GM23338 (cell line): ENCODE measurements around the gene DCLK1. TPM values are rescaled to one million over a fixed set of nuclear protein-coding genes. Genes with fewer than 3 reads are reported as not detected.

Source experiments
- ATAC-seq: fragments of 200-7000 bp; cut with Tn5 transposase; 3 replicates; pipeline ENCODE4 v1.9.1; 2020
- DNase-seq: peaks from one replicate; pipeline ENCODE4 v3.0.0-alpha.2; 2015; ENCODE audit warnings: low spot score
- H2AFZ ChIP-seq: fragments of 200-600 bp; sonication (generic); 2 replicates; pipeline ENCODE4 v1.8.0; 2016; ENCODE audit warnings: antibody characterized with exemption, mild to moderate bottlenecking, moderate library complexity
- H3F3A ChIP-seq: fragments of 200-600 bp; sonication (generic); replicated peaks from 2 replicates; pipeline ENCODE4 v1.8.0; 2017; ENCODE audit warnings: antibody characterized with exemption, mixed run types, low read depth
- H3K27ac ChIP-seq: fragments of 200-600 bp; sonication (generic); 2 replicates; pipeline ENCODE4 v1.6.1; 2016; ENCODE audit warnings: low read depth
- H3K27me3 ChIP-seq: fragments of 200-600 bp; sonication (generic); 2 replicates; pipeline ENCODE4 v1.8.0; 2016; ENCODE audit warnings: mild to moderate bottlenecking, mixed run types, moderate library complexity; ENCODE audit not compliant: insufficient read depth
- H3K36me3 ChIP-seq: fragments of 200-600 bp; sonication (generic); 2 replicates; pipeline ENCODE4 v1.8.0; 2016; ENCODE audit warnings: mild to moderate bottlenecking; ENCODE audit not compliant: insufficient read depth
- H3K4me1 ChIP-seq: fragments of 200-600 bp; sonication (generic); 2 replicates; pipeline ENCODE4 v1.8.0; 2016; ENCODE audit warnings: mild to moderate bottlenecking, moderate library complexity; ENCODE audit not compliant: insufficient read depth
- H3K4me2 ChIP-seq: fragments of 200-600 bp; sonication (generic); 2 replicates; pipeline ENCODE4 v1.7.1; 2017; ENCODE audit warnings: mixed run types
- H3K4me3 ChIP-seq: fragments of 200-600 bp; sonication (generic); 2 replicates; pipeline ENCODE4 v1.6.1; 2016; ENCODE audit warnings: mixed run types
- H3K79me2 ChIP-seq: fragments of 200-600 bp; sonication (generic); replicated peaks from 2 replicates; pipeline ENCODE4 v1.8.0; 2017; ENCODE audit warnings: mild to moderate bottlenecking; ENCODE audit not compliant: insufficient read depth
- H3K9me2 ChIP-seq: fragments of 200-600 bp; sonication (generic); 2 replicates; pipeline ENCODE4 v1.8.0; 2017; ENCODE audit not compliant: insufficient read depth
- H4K20me1 ChIP-seq: fragments of 200-600 bp; sonication (generic); replicated peaks from 2 replicates; pipeline ENCODE4 v1.8.0; 2017; ENCODE audit warnings: mild to moderate bottlenecking; ENCODE audit not compliant: insufficient read depth
- H3K27ac Mint-ChIP-seq: 2 replicates; pipeline ENCODE4 v1.8.0; 2020; ENCODE audit warnings: inconsistent platforms, mild to moderate bottlenecking, moderate library complexity, mixed read lengths
- H3K27me3 Mint-ChIP-seq: 3 replicates; pipeline ENCODE4 v1.8.0; 2022; ENCODE audit warnings: low read depth, mild to moderate bottlenecking, moderate library complexity, mixed read lengths, inconsistent platforms; ENCODE audit not compliant: insufficient read depth, poor library complexity
- H3K36me3 Mint-ChIP-seq: 3 replicates; pipeline ENCODE4 v1.8.0; 2021; ENCODE audit warnings: low read depth, mild to moderate bottlenecking, inconsistent platforms, moderate library complexity, mixed read lengths
- H3K4me1 Mint-ChIP-seq: 3 replicates; pipeline ENCODE4 v1.8.0; 2020; ENCODE audit warnings: mild to moderate bottlenecking, inconsistent platforms, mixed read lengths
- H3K4me3 Mint-ChIP-seq: 3 replicates; pipeline ENCODE4 v1.8.0; 2021; ENCODE audit warnings: moderate library complexity, mild to moderate bottlenecking, inconsistent platforms, mixed read lengths
- H3K9me3 Mint-ChIP-seq: 3 replicates; pipeline ENCODE4 v1.8.0; 2020; ENCODE audit warnings: moderate library complexity, mild to moderate bottlenecking, inconsistent platforms, mixed read lengths
- CREB1 ChIP-seq: fragments of 250-450 bp; sonication (Bioruptor Pico); IDR thresholded peaks from 2 replicates; pipeline ENCODE4 v1.5.0; 2020; ENCODE audit warnings: low read depth, mild to moderate bottlenecking, moderate library complexity
- EZH2 ChIP-seq: fragments of 200-600 bp; sonication (generic); IDR thresholded peaks from one replicate; pipeline ENCODE4 v1.8.0; 2017; ENCODE audit warnings: antibody characterized with exemption, mild to moderate bottlenecking, low read depth; ENCODE audit not compliant: unreplicated experiment
- JUNB ChIP-seq: IDR thresholded peaks from one replicate; pipeline ENCODE4 v1.6.1; 2016; ENCODE audit warnings: antibody characterized with exemption; ENCODE audit not compliant: unreplicated experiment
- NANOG ChIP-seq: IDR thresholded peaks from 2 replicates; pipeline ENCODE4 v1.6.1; 2016; ENCODE audit warnings: antibody characterized with exemption, borderline replicate concordance
- POLR2AphosphoS5 ChIP-seq: IDR thresholded peaks from 2 replicates; pipeline ENCODE4 v1.6.1; 2016; ENCODE audit warnings: antibody characterized with exemption, low read depth
- STAT1 ChIP-seq: IDR thresholded peaks from one replicate; pipeline ENCODE4 v1.6.1; 2016; ENCODE audit warnings: antibody characterized with exemption; ENCODE audit not compliant: unreplicated experiment
- ZNF331 ChIP-seq: fragments of 250-450 bp; sonication (Bioruptor Pico); IDR thresholded peaks from 2 replicates; pipeline ENCODE4 v1.5.0; 2020; ENCODE audit warnings: low read depth, mild to moderate bottlenecking, moderate library complexity
- polyA plus RNA-seq: library from polyadenylated mRNA; unstranded; fragments of >200 nt; fragmentation: Nextera tagmentation; extraction: Ambion mirVana; gene quantifications from 2 replicates; pipeline ENCODE4 v1.2.1, GENCODE V29; 2016
- total RNA-seq: library from RNA; depleted of rRNA; stranded (reverse); fragments of >200 nt; shearing (Covaris generic); gene quantifications from 2 replicates; pipeline ENCODE4 v1.2.3, GENCODE V29; 2014
- TF ChIP-seq, protein P1 (sequence below): fragments of 250-450 bp; sonication (Bioruptor Pico); IDR thresholded peaks from 2 replicates; pipeline ENCODE4 v1.5.0; 2020; ENCODE audit warnings: mild to moderate bottlenecking, moderate library complexity
- TF ChIP-seq, protein P2 (sequence below), 2 experiments: fragments of 200-600 bp in 1 of 2; sonication (generic) in 1 of 2; conservative IDR thresholded peaks; 2 replicates each; pipeline versions ENCODE4 v1.5.1 to v1.6.1; 2016 to 2017; ENCODE audit warnings: antibody characterized with exemption in 2 of 2, low read depth in 2 of 2, mild to moderate bottlenecking in 2 of 2, moderate library complexity in 1 of 2

The DCLK1 gene
- total and polyA plus RNA-seq, 2 experiments from 2014 or later = 13.1 to 57.7 TPM

DNA sequence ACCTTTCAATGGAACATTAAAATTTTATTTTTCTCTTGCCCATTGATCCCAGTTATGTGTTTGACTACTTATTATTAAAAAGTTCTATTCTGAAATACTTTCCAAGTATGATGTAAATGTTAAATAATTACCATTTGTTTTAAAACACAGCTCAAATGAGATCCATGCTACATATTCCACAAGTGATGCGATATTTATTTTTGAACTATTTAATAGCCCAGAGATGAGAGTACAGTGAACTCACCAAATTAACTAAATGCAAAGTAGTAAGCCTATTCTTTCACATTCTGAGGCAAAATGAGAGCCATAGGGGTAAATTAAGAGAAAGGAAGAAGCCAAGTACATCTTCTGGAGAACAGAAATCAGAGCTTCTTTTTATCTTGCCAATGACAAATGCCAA lies 1.2 kb upstream of the DCLK1 start (continued):
- TF ChIP-seq, protein P1, sequence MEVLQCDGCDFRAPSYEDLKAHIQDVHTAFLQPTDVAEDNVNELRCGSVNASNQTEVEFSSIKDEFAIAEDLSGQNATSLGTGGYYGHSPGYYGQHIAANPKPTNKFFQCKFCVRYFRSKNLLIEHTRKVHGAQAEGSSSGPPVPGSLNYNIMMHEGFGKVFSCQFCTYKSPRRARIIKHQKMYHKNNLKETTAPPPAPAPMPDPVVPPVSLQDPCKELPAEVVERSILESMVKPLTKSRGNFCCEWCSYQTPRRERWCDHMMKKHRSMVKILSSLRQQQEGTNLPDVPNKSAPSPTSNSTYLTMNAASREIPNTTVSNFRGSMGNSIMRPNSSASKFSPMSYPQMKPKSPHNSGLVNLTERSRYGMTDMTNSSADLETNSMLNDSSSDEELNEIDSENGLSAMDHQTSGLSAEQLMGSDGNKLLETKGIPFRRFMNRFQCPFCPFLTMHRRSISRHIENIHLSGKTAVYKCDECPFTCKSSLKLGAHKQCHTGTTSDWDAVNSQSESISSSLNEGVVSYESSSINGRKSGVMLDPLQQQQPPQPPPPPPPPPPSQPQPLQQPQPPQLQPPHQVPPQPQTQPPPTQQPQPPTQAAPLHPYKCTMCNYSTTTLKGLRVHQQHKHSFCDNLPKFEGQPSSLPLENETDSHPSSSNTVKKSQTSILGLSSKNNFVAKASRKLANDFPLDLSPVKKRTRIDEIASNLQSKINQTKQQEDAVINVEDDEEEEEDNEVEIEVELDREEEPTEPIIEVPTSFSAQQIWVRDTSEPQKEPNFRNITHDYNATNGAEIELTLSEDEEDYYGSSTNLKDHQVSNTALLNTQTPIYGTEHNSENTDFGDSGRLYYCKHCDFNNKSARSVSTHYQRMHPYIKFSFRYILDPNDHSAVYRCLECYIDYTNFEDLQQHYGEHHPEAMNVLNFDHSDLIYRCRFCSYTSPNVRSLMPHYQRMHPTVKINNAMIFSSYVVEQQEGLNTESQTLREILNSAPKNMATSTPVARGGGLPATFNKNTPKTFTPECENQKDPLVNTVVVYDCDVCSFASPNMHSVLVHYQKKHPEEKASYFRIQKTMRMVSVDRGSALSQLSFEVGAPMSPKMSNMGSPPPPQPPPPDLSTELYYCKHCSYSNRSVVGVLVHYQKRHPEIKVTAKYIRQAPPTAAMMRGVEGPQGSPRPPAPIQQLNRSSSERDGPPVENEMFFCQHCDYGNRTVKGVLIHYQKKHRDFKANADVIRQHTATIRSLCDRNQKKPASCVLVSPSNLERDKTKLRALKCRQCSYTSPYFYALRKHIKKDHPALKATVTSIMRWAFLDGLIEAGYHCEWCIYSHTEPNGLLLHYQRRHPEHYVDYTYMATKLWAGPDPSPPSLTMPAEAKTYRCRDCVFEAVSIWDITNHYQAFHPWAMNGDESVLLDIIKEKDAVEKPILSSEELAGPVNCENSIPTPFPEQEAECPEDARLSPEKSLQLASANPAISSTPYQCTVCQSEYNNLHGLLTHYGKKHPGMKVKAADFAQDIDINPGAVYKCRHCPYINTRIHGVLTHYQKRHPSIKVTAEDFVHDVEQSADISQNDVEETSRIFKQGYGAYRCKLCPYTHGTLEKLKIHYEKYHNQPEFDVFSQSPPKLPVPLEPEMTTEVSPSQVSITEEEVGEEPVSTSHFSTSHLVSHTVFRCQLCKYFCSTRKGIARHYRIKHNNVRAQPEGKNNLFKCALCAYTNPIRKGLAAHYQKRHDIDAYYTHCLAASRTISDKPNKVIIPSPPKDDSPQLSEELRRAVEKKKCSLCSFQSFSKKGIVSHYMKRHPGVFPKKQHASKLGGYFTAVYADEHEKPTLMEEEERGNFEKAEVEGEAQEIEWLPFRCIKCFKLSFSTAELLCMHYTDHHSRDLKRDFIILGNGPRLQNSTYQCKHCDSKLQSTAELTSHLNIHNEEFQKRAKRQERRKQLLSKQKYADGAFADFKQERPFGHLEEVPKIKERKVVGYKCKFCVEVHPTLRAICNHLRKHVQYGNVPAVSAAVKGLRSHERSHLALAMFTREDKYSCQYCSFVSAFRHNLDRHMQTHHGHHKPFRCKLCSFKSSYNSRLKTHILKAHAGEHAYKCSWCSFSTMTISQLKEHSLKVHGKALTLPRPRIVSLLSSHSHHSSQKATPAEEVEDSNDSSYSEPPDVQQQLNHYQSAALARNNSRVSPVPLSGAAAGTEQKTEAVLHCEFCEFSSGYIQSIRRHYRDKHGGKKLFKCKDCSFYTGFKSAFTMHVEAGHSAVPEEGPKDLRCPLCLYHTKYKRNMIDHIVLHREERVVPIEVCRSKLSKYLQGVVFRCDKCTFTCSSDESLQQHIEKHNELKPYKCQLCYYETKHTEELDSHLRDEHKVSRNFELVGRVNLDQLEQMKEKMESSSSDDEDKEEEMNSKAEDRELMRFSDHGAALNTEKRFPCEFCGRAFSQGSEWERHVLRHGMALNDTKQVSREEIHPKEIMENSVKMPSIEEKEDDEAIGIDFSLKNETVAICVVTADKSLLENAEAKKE (CRISPR knock-in tag) = no peak
- TF ChIP-seq NANOG = no peak
- TF ChIP-seq EZH2 = no peak
- TF ChIP-seq JUNB = no peak
- TF ChIP-seq ZNF331 (CRISPR knock-in tag) = no peak
- TF ChIP-seq, protein P2, sequence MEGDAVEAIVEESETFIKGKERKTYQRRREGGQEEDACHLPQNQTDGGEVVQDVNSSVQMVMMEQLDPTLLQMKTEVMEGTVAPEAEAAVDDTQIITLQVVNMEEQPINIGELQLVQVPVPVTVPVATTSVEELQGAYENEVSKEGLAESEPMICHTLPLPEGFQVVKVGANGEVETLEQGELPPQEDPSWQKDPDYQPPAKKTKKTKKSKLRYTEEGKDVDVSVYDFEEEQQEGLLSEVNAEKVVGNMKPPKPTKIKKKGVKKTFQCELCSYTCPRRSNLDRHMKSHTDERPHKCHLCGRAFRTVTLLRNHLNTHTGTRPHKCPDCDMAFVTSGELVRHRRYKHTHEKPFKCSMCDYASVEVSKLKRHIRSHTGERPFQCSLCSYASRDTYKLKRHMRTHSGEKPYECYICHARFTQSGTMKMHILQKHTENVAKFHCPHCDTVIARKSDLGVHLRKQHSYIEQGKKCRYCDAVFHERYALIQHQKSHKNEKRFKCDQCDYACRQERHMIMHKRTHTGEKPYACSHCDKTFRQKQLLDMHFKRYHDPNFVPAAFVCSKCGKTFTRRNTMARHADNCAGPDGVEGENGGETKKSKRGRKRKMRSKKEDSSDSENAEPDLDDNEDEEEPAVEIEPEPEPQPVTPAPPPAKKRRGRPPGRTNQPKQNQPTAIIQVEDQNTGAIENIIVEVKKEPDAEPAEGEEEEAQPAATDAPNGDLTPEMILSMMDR (conservative IDR thresholded peaks at IDR 0.05; ENCODE audit: low read depth in 2 of 2) = no peak
- TF ChIP-seq CREB1 (CRISPR knock-in tag) = no peak
- no peak for TF ChIP-seq STAT1
- no peak for TF ChIP-seq POLR2AphosphoS5

- Histone ChIP-seq H3F3A (peaks cover 4% of the 10 kb centered on the region; the same call in 1 of the 2 replicates), H3K4me3 (peak overlapping the region; percentile 92), H3K36me3 (no peaks in the 10 kb centered on the region; the same call in 1 of the 2 replicates), H3K4me2 (peak overlapping the region; percentile 98), H3K27me3 (peaks cover 40% of the 10 kb centered on the region), H4K20me1 (no peaks in the 10 kb centered on the region), H3K27ac (no peak overlapping the region), H3K4me1 (peaks cover 17% of the 10 kb centered on the region), H2AFZ (peak overlapping the region; percentile 98), H3K79me2 (peaks cover 26% of the 10 kb centered on the region), H3K9me2 (no peaks in the 10 kb centered on the region)
- H3K36me3 Mint-ChIP-seq = no peaks in the 10 kb centered on the region
- DNase-seq (no peak), ATAC-seq (no peak; the same call in 2 of the 3 replicates)
- H3K4me1 Mint-ChIP-seq = peaks cover 11% of the 10 kb centered on the region
- no peaks in the 10 kb centered on the region; the same call in 2 of the 3 replicates for H3K9me3 Mint-ChIP-seq
- TF ChIP-seq, protein P1 (CRISPR knock-in tag) = no peak
- no peak for TF ChIP-seq CREB1 (CRISPR knock-in tag)
- H3K27ac Mint-ChIP-seq = no peak overlapping the region
- peak overlapping the region; percentile 72 for H3K4me3 Mint-ChIP-seq
- peaks cover 24% of the 10 kb centered on the region for H3K27me3 Mint-ChIP-seq
Measured at GRCh38 chr13:36131931-36132297, 732 bp upstream of the DCLK1 start.
